Stimulated activated memory B cell treated with anti-CD40 and anti-IgM and Interleukin-4, amounts not matched to agents 10 μg/mL and 1 μg/mL and 100 μg/mL, for 72 hours (primary cell): Measurements from ENCODE around the gene TMEM151B.

Experiments
- ATAC-seq: fragments of 150-1000 bp; cut with Tn5 transposase; 2 replicates; pipeline ENCODE4 v1.10.0; 2021
- H3K27ac Mint-ChIP-seq: one replicate; pipeline ENCODE4 v1.8.0; 2022; ENCODE audit warnings: mild to moderate bottlenecking, mixed read lengths
- H3K27me3 Mint-ChIP-seq: one replicate; pipeline ENCODE4 v1.8.0; 2022; ENCODE audit warnings: mixed read lengths
- H3K36me3 Mint-ChIP-seq: one replicate; pipeline ENCODE4 v1.8.0; 2022; ENCODE audit warnings: mixed read lengths
- H3K4me1 Mint-ChIP-seq: one replicate; pipeline ENCODE4 v1.8.0; 2022; ENCODE audit warnings: mixed read lengths
- H3K4me3 Mint-ChIP-seq: one replicate; pipeline ENCODE4 v1.8.0; 2022; ENCODE audit warnings: mild to moderate bottlenecking, moderate library complexity, mixed read lengths
- H3K9me3 Mint-ChIP-seq: one replicate; pipeline ENCODE4 v1.8.0; 2022; ENCODE audit warnings: mixed read lengths

The TMEM151B gene

GRCh38 chr6:44264154-44265006 is 5.9 kb upstream of the TMEM151B start:
- ATAC-seq: peak; percentile 70
- Mint-ChIP-seq H3K4me1 (peaks cover 63% of the 10 kb centered on the region), H3K4me3 (peak overlapping the region; percentile 100), H3K27me3 (no peaks in the 10 kb centered on the region), H3K27ac (peak overlapping the region; percentile 98), H3K9me3 (no peaks in the 10 kb centered on the region), H3K36me3 (peaks cover 55% of the 10 kb centered on the region)

- H3K27ac Mint-ChIP-seq: peak within 1 kb of the TSS; percentile 98
- no peaks in the 10 kb centered on the region for H3K9me3 Mint-ChIP-seq
- peak; percentile 67 for ATAC-seq
- H3K27me3 Mint-ChIP-seq: peaks cover 6% of the 10 kb centered on the region
- H3K36me3 Mint-ChIP-seq: peaks cover 50% of the 10 kb centered on the region
- H3K4me3 Mint-ChIP-seq: peak within 1 kb of the TSS; percentile 100
- H3K4me1 Mint-ChIP-seq: peaks cover 66% of the 10 kb centered on the region
Measured at GRCh38 chr6:44265007-44265721, 5.1 kb upstream of the TMEM151B start, which contains the start of gene NFKBIE. TSS of gene NFKBIE (minus strand) at chr6:44265551. CDS start at chr6:44265346, 205 bp downstream.

GRCh38 chr6:44265722-44266233 is 4.5 kb upstream of the TMEM151B start:
- Mint-ChIP-seq H3K4me3 (peak overlapping the region; percentile 100), H3K9me3 (no peaks in the 10 kb centered on the region), H3K4me1 (peaks cover 61% of the 10 kb centered on the region), H3K27ac (peak overlapping the region; percentile 98), H3K36me3 (peaks cover 44% of the 10 kb centered on the region), H3K27me3 (peaks cover 8% of the 10 kb centered on the region)
- ATAC-seq: no peak

GRCh38 chr6:44266347-44266746 is 3.9 kb upstream of the TMEM151B start:
- peaks cover 61% of the 10 kb centered on the region for H3K4me1 Mint-ChIP-seq
- H3K27me3 Mint-ChIP-seq: peaks cover 13% of the 10 kb centered on the region
- H3K4me3 Mint-ChIP-seq: peak overlapping the region; percentile 100
- H3K36me3 Mint-ChIP-seq: peaks cover 38% of the 10 kb centered on the region
- H3K9me3 Mint-ChIP-seq: no peaks in the 10 kb centered on the region
- ATAC-seq: peak; percentile 49
- H3K27ac Mint-ChIP-seq: peak overlapping the region; percentile 98

- no peak for ATAC-seq
- H3K9me3 Mint-ChIP-seq: no peaks in the 10 kb centered on the region
- H3K27me3 Mint-ChIP-seq: peaks cover 22% of the 10 kb centered on the region
- H3K4me1 Mint-ChIP-seq: peaks cover 57% of the 10 kb centered on the region
- H3K36me3 Mint-ChIP-seq: peaks cover 29% of the 10 kb centered on the region
- no peak overlapping the region for H3K27ac Mint-ChIP-seq
- H3K4me3 Mint-ChIP-seq: no peak overlapping the region
Measured at GRCh38 chr6:44267252-44267651, 3.0 kb upstream of the TMEM151B start.

GRCh38 chr6:44268095-44268628 is 2.1 kb upstream of the TMEM151B start:
- Mint-ChIP-seq H3K27me3 (peaks cover 31% of the 10 kb centered on the region), H3K9me3 (no peaks in the 10 kb centered on the region), H3K4me3 (no peak overlapping the region), H3K4me1 (peaks cover 48% of the 10 kb centered on the region), H3K27ac (no peak overlapping the region), H3K36me3 (peaks cover 20% of the 10 kb centered on the region)
- no peak for ATAC-seq

- no peak for ATAC-seq
- H3K36me3 Mint-ChIP-seq: peaks cover 10% of the 10 kb centered on the region
- H3K27me3 Mint-ChIP-seq: peaks cover 43% of the 10 kb centered on the region
- no peaks in the 10 kb centered on the region for H3K9me3 Mint-ChIP-seq
- H3K4me1 Mint-ChIP-seq: peaks cover 42% of the 10 kb centered on the region
- H3K4me3 Mint-ChIP-seq: peak overlapping the region; percentile 76
- H3K27ac Mint-ChIP-seq: no peak overlapping the region
Measured at GRCh38 chr6:44269178-44269920, 901 bp upstream of the TMEM151B start.

- peaks cover 50% of the 10 kb centered on the region for H3K27me3 Mint-ChIP-seq
- peak overlapping the region; percentile 36 for H3K4me3 Mint-ChIP-seq
- no peak overlapping the region for H3K27ac Mint-ChIP-seq
- ATAC-seq: no peak
- H3K4me1 Mint-ChIP-seq: peaks cover 42% of the 10 kb centered on the region
- peaks cover 5% of the 10 kb centered on the region for H3K36me3 Mint-ChIP-seq
- no peaks in the 10 kb centered on the region for H3K9me3 Mint-ChIP-seq
Measured at GRCh38 chr6:44270526-44271405, 516 bp downstream of the TMEM151B start.

GRCh38 chr6:44271406-44271723 is 1.1 kb downstream of the TMEM151B start:
- peaks cover 5% of the 10 kb centered on the region for H3K36me3 Mint-ChIP-seq
- peaks cover 50% of the 10 kb centered on the region for H3K27me3 Mint-ChIP-seq
- H3K4me1 Mint-ChIP-seq: peaks cover 36% of the 10 kb centered on the region
- no peaks in the 10 kb centered on the region for H3K9me3 Mint-ChIP-seq
- H3K4me3 Mint-ChIP-seq: peak overlapping the region; percentile 36
- ATAC-seq: no peak
- no peak overlapping the region for H3K27ac Mint-ChIP-seq

- Mint-ChIP-seq H3K4me1 (peaks cover 30% of the 10 kb centered on the region), H3K36me3 (peaks cover 5% of the 10 kb centered on the region), H3K27me3 (peaks cover 55% of the 10 kb centered on the region), H3K27ac (no peak overlapping the region), H3K4me3 (no peak overlapping the region), H3K9me3 (no peaks in the 10 kb centered on the region)
- ATAC-seq: no peak
Measured at GRCh38 chr6:44271914-44272313, 1.7 kb downstream of the TMEM151B start.

GRCh38 chr6:44272529-44272928 is 2.3 kb downstream of the TMEM151B start:
- no peak for ATAC-seq
- no peaks in the 10 kb centered on the region for H3K9me3 Mint-ChIP-seq
- H3K4me1 Mint-ChIP-seq: peaks cover 26% of the 10 kb centered on the region
- no peak overlapping the region for H3K27ac Mint-ChIP-seq
- peaks cover 5% of the 10 kb centered on the region for H3K36me3 Mint-ChIP-seq
- H3K27me3 Mint-ChIP-seq: peaks cover 61% of the 10 kb centered on the region
- no peak overlapping the region for H3K4me3 Mint-ChIP-seq

GRCh38 chr6:44272999-44273566 is 2.8 kb downstream of the TMEM151B start:
- Mint-ChIP-seq H3K9me3 (no peaks in the 10 kb centered on the region), H3K27ac (no peak overlapping the region), H3K4me3 (no peak overlapping the region), H3K36me3 (peaks cover 5% of the 10 kb centered on the region), H3K27me3 (peaks cover 66% of the 10 kb centered on the region), H3K4me1 (peaks cover 26% of the 10 kb centered on the region)
- ATAC-seq: no peak

GRCh38 chr6:44273617-44274016 is 3.4 kb downstream of the TMEM151B start:
- Mint-ChIP-seq H3K36me3 (peaks cover 5% of the 10 kb centered on the region), H3K9me3 (no peaks in the 10 kb centered on the region), H3K4me1 (peaks cover 26% of the 10 kb centered on the region), H3K4me3 (no peak overlapping the region), H3K27me3 (peaks cover 71% of the 10 kb centered on the region), H3K27ac (no peak overlapping the region)
- ATAC-seq: no peak

GRCh38 chr6:44275271-44275748 is 5.1 kb downstream of the TMEM151B start:
- H3K9me3 Mint-ChIP-seq: no peaks in the 10 kb centered on the region
- peaks cover 11% of the 10 kb centered on the region for H3K4me1 Mint-ChIP-seq
- peaks cover 5% of the 10 kb centered on the region for H3K36me3 Mint-ChIP-seq
- H3K27me3 Mint-ChIP-seq: peaks cover 76% of the 10 kb centered on the region
- H3K27ac Mint-ChIP-seq: no peak overlapping the region
- no peak overlapping the region for H3K4me3 Mint-ChIP-seq
- ATAC-seq: no peak
